HAP-1 (cell line): ENCODE measurements around the gene SYCP2L.

Experiments
- DNase-seq, 2 experiments: peaks; one replicate each; pipeline ENCODE4 v3.0.0-alpha.2; 2016 to 2020; ENCODE audit warnings: low spot score in 2 of 2
- H3K27me3 ChIP-seq: fragments of 250-450 bp; sonication (Bioruptor Pico); 2 replicates; pipeline ENCODE4 v1.5.1; 2020; ENCODE audit warnings: low read depth, mild to moderate bottlenecking, moderate library complexity
- H3K36me3 ChIP-seq: fragments of 250-450 bp; sonication (Bioruptor Pico); replicated peaks from 2 replicates; pipeline ENCODE4 v1.5.1; 2020; ENCODE audit warnings: mild to moderate bottlenecking
- H3K4me1 ChIP-seq: fragments of 250-450 bp; sonication (Bioruptor Pico); 2 replicates; pipeline ENCODE4 v1.5.1; 2020; ENCODE audit warnings: mild to moderate bottlenecking
- H3K4me3 ChIP-seq: fragments of 250-450 bp; sonication (Bioruptor Pico); 2 replicates; pipeline ENCODE4 v1.5.1; 2020; ENCODE audit warnings: mild to moderate bottlenecking, moderate library complexity
- H3K9me3 ChIP-seq: fragments of 250-450 bp; sonication (Bioruptor Pico); 2 replicates; pipeline ENCODE4 v1.5.1; 2020; ENCODE audit warnings: mild to moderate bottlenecking, moderate library complexity
- in situ Hi-C: fragments of 300-500 bp; cut with MboI; formaldehyde crosslinking; loops from 3 replicates; pipeline ENCODE4 v1.14.3; 2020; ENCODE audit warnings: low sequenced_read_pairs, inconsistent platforms, mixed read lengths

SYCP2L gene

DNA sequence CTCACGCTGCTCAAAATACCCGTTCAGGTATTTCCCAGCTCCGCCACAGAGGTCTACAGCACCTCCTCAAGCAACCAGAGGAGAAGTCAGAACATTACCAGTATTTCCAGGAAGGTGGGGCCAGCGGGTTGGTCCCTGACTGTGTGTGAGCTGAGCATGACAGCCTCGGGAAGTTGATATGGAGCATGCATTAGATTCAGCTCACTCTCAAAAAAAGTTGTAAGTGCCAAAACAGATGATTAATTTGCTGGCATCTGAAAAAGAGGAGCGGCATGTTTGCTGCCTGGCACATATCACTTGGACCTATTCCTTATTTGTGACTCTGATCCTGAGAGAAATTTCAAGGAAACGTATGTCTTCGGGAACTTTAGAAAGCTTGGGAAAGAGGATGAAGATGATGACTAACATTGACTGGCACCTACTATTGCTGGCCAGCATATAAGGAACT lies 125.0 kb downstream of the SYCP2L start:
- H3K36me3 ChIP-seq: no peaks in the 10 kb centered on the region; the same call in 1 of the 2 replicates
- H3K27me3 ChIP-seq: no peaks in the 10 kb centered on the region
- no peaks in the 10 kb centered on the region for H3K9me3 ChIP-seq
- in situ Hi-C loops: no loop called here
- no peak overlapping the region for H3K4me3 ChIP-seq
- DNase-seq: no peak
- H3K4me1 ChIP-seq: no peaks in the 10 kb centered on the region

DNA sequence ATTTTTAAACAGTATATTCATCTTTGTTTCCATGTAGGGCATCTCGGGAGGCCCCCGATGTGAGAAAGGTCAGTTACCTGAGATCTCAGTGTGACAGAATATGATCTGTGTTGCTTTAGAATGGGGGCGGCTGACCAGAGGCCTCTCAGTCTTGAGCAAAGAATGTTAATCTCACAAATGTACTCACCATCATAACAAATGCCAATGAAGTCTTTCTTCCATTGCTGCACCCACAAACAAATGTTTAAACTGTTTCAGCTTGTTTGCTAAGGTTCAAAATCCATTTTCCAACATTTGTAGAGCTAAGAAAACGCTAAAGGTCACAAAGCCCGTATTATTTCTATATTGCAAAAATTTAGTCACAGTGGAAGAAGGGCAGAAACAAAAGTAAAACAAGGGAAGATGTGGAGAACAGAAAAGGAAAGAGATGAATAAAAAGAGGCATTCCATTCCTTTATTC lies 125.5 kb downstream of the SYCP2L start:
- Histone ChIP-seq H3K4me1 (no peaks in the 10 kb centered on the region), H3K36me3 (no peaks in the 10 kb centered on the region; the same call in 1 of the 2 replicates), H3K27me3 (no peaks in the 10 kb centered on the region), H3K4me3 (no peak overlapping the region), H3K9me3 (no peaks in the 10 kb centered on the region)
- no peak for DNase-seq
- in situ Hi-C loops: no loop called here

DNA sequence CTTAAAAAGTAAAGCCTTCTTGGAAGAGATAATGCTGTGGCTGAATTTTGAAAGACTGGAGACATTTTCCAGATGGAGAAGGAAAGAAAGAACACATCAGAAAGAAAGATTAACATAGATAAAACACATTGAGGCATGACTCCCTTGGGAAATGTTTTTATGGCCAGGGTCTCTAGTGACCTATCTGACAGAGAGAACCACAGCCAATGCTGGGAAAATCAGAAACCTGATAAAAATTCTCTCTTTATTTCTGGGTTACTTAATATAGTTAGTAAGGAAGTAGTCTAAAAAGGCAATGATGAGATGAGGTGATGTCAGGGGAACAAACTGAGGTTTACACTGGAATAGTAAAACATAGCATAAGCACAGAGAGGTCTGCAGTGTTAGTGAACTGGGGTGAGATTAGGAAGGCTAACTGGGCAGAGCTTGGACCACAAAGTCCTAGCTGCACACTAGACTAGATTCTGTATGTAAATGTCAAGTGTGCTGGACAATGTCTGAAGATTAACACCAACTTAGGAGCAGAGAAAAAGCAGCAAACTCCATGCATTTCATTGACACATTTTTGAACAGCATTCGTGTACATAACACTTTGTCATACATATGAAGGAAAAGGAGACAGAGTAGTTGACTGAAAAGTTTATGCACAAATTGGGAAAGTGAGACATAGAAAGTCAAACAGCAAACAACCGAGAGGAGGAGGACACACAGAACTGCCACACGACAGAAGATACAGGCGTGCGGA lies 126.3 kb downstream of the SYCP2L start:
- Histone ChIP-seq H3K36me3 (no peaks in the 10 kb centered on the region; the same call in 1 of the 2 replicates), H3K27me3 (no peaks in the 10 kb centered on the region), H3K4me3 (no peak overlapping the region), H3K4me1 (no peaks in the 10 kb centered on the region), H3K9me3 (no peaks in the 10 kb centered on the region)
- no peak for DNase-seq
- in situ Hi-C loops: no loop called here

DNA sequence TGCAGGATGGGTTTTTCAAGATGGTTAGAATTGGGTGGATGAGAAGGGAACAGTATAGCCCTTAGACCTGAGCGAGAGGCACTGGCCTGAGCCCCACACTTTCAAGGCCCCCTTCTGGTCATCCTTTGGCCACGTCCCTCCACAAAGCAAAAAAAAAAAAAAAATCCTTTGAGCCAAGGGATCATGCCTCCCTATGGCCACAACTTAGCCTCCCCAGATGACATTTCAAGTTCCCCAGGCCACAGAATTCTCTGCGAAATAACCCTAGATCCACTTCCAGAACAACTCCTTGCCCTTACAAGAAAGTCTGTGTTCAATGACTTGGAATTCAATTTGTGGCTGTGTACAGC lies 126.8 kb downstream of the SYCP2L start:
- no peak overlapping the region for H3K4me3 ChIP-seq
- H3K27me3 ChIP-seq: no peaks in the 10 kb centered on the region
- in situ Hi-C loops: no loop called here
- no peak for DNase-seq
- no peaks in the 10 kb centered on the region for H3K4me1 ChIP-seq
- H3K9me3 ChIP-seq: no peaks in the 10 kb centered on the region
- no peaks in the 10 kb centered on the region; the same call in 1 of the 2 replicates for H3K36me3 ChIP-seq

DNA sequence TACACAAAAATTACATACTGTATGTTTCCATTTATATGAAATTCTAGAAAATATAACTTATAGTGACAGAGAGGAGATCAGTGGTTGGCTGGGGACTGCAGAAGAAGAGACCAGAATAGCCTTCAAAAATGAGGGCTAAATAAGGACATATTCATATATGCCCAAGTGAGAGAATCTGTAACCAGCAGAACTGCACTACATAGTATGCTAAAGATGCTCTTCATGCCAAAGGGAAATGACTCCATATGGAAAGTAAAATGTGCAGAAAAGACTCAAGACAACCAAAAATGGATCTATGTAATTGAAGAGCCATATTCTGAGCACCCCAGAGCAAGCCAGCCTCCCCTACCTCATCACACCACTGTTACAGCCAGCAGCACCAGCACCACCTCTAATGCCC lies 128.2 kb downstream of the SYCP2L start:
- in situ Hi-C loops: no loop called here
- Histone ChIP-seq H3K36me3 (no peaks in the 10 kb centered on the region), H3K4me1 (no peaks in the 10 kb centered on the region)

DNA sequence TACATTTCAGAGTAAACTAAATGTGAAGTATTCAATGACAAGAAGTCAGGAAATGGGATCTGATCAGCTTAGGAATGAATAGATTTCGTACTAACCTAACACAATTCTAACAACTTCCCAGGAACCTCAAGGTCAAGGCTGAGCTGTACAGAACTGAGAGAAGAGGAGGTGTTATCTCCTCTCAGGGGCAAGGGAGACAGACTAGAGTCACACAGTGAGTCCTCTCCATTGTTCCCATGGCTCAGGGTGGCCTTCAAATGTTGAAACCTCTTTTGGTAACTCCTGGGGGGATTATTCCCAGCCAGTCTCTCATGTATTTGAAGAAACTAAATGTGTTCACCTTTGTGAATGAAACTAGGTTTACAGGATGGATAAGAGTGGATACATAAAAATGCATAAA lies 129.6 kb downstream of the SYCP2L start:
- Histone ChIP-seq H3K9me3 (no peaks in the 10 kb centered on the region), H3K36me3 (no peaks in the 10 kb centered on the region), H3K4me3 (no peak overlapping the region), H3K27me3 (no peaks in the 10 kb centered on the region), H3K4me1 (no peaks in the 10 kb centered on the region)
- in situ Hi-C loops: no loop called here
- DNase-seq: no peak

More for the DNA sequence above, 128.2 kb downstream of the SYCP2L start:
- H3K27me3 ChIP-seq: no peaks in the 10 kb centered on the region
- no peak overlapping the region for H3K4me3 ChIP-seq
- no peak for DNase-seq
- H3K9me3 ChIP-seq: no peaks in the 10 kb centered on the region

DNA sequence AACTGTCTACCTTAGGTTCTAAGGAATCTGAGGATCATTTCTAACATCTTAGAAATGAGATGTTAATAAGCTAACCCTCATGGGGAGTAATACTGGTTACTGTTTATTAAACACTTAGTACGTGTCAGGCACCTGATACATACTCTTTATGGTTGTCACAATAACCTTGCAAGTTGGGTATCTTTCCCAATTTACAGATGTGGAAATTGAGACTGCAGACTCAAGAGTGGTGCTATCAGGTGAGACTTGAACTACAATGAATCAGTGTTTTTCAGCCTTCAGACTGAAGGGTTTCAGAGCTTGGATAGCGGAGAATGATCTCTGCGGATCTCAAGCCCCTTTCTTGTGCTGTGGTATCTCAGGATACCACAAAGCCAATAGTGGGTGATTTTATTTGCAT lies 130.2 kb downstream of the SYCP2L start:
- Histone ChIP-seq H3K4me3 (no peak overlapping the region), H3K36me3 (no peaks in the 10 kb centered on the region), H3K4me1 (no peaks in the 10 kb centered on the region), H3K9me3 (no peaks in the 10 kb centered on the region), H3K27me3 (no peaks in the 10 kb centered on the region)
- DNase-seq: no peak
- in situ Hi-C loops: no loop called here

DNA sequence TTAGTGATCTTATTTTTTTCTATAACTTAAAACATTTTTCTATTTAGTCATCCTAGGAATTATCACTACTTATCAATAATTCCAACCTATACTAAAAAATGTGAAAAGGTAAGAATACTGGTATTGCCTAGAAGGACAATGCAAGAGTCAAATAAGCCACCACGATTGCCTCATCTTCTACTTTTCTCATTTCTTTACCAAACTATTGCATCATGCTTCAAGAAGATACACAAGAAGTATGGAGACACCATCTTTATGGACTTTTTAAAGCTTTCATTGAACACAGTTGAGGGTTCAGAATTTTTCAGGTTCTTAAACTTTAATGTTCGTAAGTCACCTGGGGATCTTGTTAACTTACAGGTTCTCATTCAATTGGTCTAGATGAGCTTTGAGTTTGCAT lies 131.4 kb downstream of the SYCP2L start:
- Histone ChIP-seq H3K9me3 (no peaks in the 10 kb centered on the region), H3K36me3 (no peaks in the 10 kb centered on the region), H3K4me1 (no peaks in the 10 kb centered on the region), H3K4me3 (no peak overlapping the region), H3K27me3 (no peaks in the 10 kb centered on the region)
- DNase-seq: no peak
- in situ Hi-C loops: no loop called here

DNA sequence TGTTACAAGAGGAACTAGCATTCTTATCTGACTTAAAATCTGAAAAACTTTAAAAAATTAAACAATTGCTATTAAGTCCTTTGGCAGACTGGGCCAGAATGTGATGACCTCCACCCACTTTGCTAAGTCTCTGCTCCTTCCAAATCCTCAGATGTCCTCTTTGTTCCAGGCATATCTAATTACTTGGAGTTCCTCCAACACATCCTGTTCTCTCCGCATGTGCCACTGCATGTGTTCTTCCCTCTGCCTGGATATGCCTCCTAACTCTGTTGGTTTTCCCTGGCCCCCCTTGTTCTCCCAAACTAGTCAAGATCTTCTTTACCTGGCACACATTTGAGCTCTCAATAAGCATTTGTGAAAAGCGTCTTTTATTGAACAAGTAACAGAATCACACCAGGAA lies 134.2 kb downstream of the SYCP2L start:
- Histone ChIP-seq H3K4me3 (no peak overlapping the region), H3K4me1 (peaks cover 13% of the 10 kb centered on the region), H3K27me3 (no peaks in the 10 kb centered on the region), H3K36me3 (no peaks in the 10 kb centered on the region), H3K9me3 (no peaks in the 10 kb centered on the region)
- DNase-seq: no peak
- in situ Hi-C loops: no loop called here

DNA sequence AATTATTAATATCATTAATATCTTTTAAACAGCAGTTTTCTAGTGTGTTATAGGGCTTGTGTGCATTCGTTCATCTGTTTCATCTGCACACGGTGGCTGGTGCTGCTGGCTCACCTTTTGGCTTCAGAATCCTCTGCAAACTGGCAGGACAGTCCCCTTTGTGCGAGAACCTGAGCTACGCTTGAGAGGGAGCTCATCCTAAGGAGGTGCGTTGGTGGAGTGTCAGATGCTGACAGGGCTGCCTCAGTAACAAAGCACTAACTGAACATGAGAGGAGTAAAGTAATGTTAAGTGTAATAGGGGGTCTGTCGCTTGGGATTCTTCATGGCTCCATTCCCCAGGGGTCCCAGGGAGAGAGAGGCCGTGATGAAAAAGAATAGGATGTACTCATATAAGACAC lies 134.9 kb downstream of the SYCP2L start:
- H3K4me1 ChIP-seq: peaks cover 19% of the 10 kb centered on the region
- DNase-seq: no peak
- in situ Hi-C loops: no loop called here

DNA sequence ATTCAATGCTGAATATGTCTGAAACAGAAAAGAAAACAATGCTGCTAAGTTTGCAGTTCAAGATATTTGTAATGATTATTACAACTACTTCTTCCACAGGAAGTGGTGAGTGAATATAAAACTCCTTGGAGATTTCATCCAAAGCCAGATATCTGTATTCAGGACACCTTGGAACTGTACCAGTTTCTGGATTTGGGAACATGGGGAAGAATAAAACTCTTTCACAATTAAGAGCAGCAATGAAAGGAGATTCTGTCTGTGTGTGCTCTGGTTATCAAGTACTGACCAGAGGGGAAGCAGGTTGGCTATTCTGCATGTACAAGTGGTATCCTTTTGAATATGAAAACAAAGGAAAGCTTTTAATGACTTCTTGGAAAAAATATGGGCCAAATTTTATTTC lies 136.2 kb downstream of the SYCP2L start:
- peaks cover 20% of the 10 kb centered on the region for H3K4me1 ChIP-seq
- in situ Hi-C loops: no loop called here
- no peak overlapping the region for H3K4me3 ChIP-seq
- H3K27me3 ChIP-seq: no peaks in the 10 kb centered on the region
- no peaks in the 10 kb centered on the region for H3K9me3 ChIP-seq
- H3K36me3 ChIP-seq: no peaks in the 10 kb centered on the region
- no peak for DNase-seq

More for the DNA sequence above, 134.9 kb downstream of the SYCP2L start:
- Histone ChIP-seq H3K4me3 (no peak overlapping the region), H3K27me3 (no peaks in the 10 kb centered on the region), H3K36me3 (no peaks in the 10 kb centered on the region), H3K9me3 (no peaks in the 10 kb centered on the region)
